Gastrocnemius medialis (tissue), 4 donors: ENCODE results near the gene OXNAD1.

Experiments
- CTCF ChIP-seq, 5 experiments: fragments of 450-650 bp in 3 of 5; fragments of 200-600 bp in 2 of 5; sonication (generic) in 2 of 5; IDR thresholded peaks in 4 of 5; conservative IDR thresholded peaks in 1 of 5; 1 replicate in 4 of 5; 2 replicates in 1 of 5; pipeline ENCODE4 v1.5.1; 2016 to 2019; ENCODE audit warnings: antibody characterized with exemption in 5 of 5, mild to moderate bottlenecking in 3 of 5, moderate library complexity in 3 of 5
- POLR2A ChIP-seq, 2 donors: fragments of 450-650 bp; IDR thresholded peaks; one replicate each; pipeline ENCODE4 v1.6.1; 2017; ENCODE audit warnings: antibody characterized with exemption in 2 of 2, mild to moderate bottlenecking in 2 of 2, moderate library complexity in 2 of 2

- no peak for TF ChIP-seq POLR2A (IDR thresholded peaks at IDR 0.05)
- no peak for TF ChIP-seq CTCF (IDR thresholded peaks at IDR 0.05 in 4 of 5, conservative IDR thresholded peaks at IDR 0.05 in 1 of 5)
These were observed 58.7 kb downstream of the OXNAD1 start for GRCh38 chr3:16323737-16324136.
